Chondrocyte (in vitro differentiated cells): ENCODE data around the gene TAS1R3. TPM values are rescaled to one million over a fixed set of nuclear protein-coding genes. Genes with fewer than 3 reads are reported as not detected.

Experiments
- DNase-seq: peaks from one replicate; pipeline ENCODE4 v3.0.0; 2021; ENCODE audit warnings: mixed read lengths, low spot score
- H3K27ac Mint-ChIP-seq: one replicate; pipeline ENCODE4 v1.8.0; 2021; ENCODE audit warnings: mild to moderate bottlenecking, moderate library complexity, mixed read lengths; ENCODE audit not compliant: unreplicated experiment
- H3K27me3 Mint-ChIP-seq: 2 replicates; pipeline ENCODE4 v1.8.0; 2021; ENCODE audit warnings: low read depth, mixed read lengths
- H3K36me3 Mint-ChIP-seq: 2 replicates; pipeline ENCODE4 v1.8.0; 2021; ENCODE audit warnings: low read depth, mixed read lengths
- H3K4me1 Mint-ChIP-seq: 2 replicates; pipeline ENCODE4 v1.8.0; 2021; ENCODE audit warnings: low read depth, mild to moderate bottlenecking, mixed read lengths
- H3K4me3 Mint-ChIP-seq: one replicate; pipeline ENCODE4 v1.8.0; 2021; ENCODE audit warnings: mild to moderate bottlenecking, moderate library complexity, mixed read lengths; ENCODE audit not compliant: unreplicated experiment
- H3K9me3 Mint-ChIP-seq: 2 replicates; pipeline ENCODE4 v1.8.0; 2021; ENCODE audit warnings: low read depth, mixed read lengths
- CTCF ChIP-seq: fragments of 200-600 bp; sonication (generic); IDR thresholded peaks from 2 replicates; pipeline ENCODE4 v1.5.0; 2021; ENCODE audit warnings: antibody characterized with exemption, mild to moderate bottlenecking, moderate library complexity
- total RNA-seq: library from RNA; stranded (reverse); gene quantifications from 3 replicates; pipeline ENCODE4 v1.2.1, GENCODE V29; 2021

The TAS1R3 gene
- total RNA-seq, 1 donor from 2014 or later = 0.37 TPM

DNA sequence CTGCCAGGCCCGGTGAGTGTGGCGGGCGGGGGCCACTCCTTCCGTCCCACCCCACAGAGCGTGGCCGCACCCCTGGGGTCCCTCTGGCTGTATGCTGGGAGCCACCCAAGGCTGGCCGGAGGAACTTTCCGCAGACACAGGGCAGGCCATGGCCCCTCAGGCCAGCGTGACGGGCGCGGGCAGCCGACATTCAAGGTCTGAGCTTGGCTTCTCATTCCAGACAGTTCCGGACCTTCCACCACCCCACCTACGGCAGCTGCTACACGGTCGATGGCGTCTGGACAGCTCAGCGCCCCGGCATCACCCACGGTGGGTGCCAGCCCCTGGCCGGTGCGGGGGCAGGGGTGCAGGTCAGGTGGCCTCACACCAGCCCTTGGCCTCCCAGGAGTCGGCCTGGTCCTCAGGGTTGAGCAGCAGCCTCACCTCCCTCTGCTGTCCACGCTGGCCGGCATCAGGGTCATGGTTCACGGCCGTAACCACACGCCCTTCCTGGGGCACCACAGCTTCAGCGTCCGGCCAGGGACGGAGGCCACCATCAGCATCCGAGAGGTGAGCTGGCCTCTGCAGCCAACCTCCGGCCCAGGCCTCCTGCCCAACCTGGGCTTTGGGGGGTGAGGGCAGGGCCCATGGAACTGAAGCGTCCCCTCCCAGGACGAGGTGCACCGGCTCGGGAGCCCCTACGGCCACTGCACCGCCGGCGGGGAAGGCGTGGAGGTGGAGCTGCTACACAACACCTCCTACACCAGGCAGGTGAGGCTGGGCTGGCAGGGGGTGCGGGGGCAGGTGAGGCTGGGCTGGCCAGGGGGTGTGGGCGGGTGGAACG is 43.6 kb upstream of the TAS1R3 start:
- Mint-ChIP-seq H3K27me3 (no peaks in the 10 kb centered on the region), H3K4me1 (peaks cover 4% of the 10 kb centered on the region), H3K4me3 (no peak overlapping the region), H3K36me3 (no peaks in the 10 kb centered on the region), H3K9me3 (no peaks in the 10 kb centered on the region), H3K27ac (no peak overlapping the region)
- no peak for TF ChIP-seq CTCF
- DNase-seq = no peak

GRCh38 chr1:1290238-1290731 is 40.8 kb upstream of the TAS1R3 start:
- Mint-ChIP-seq H3K4me3 (no peak overlapping the region), H3K27ac (peak overlapping the region; percentile 27), H3K36me3 (no peaks in the 10 kb centered on the region), H3K9me3 (no peaks in the 10 kb centered on the region), H3K27me3 (no peaks in the 10 kb centered on the region), H3K4me1 (peaks cover 4% of the 10 kb centered on the region)
- peak; percentile 77 for TF ChIP-seq CTCF
- DNase-seq = no peak

- no peak for TF ChIP-seq CTCF
- H3K27ac Mint-ChIP-seq = no peak overlapping the region
- H3K9me3 Mint-ChIP-seq = no peaks in the 10 kb centered on the region
- H3K27me3 Mint-ChIP-seq = no peaks in the 10 kb centered on the region
- no peak for DNase-seq
- no peak overlapping the region for H3K4me3 Mint-ChIP-seq
- H3K4me1 Mint-ChIP-seq = peaks cover 4% of the 10 kb centered on the region
- no peaks in the 10 kb centered on the region for H3K36me3 Mint-ChIP-seq
These were observed 40.0 kb upstream of the TAS1R3 start for GRCh38 chr1:1291023-1291528.

- Mint-ChIP-seq H3K9me3 (no peaks in the 10 kb centered on the region), H3K27me3 (no peaks in the 10 kb centered on the region), H3K36me3 (no peaks in the 10 kb centered on the region), H3K4me3 (no peak overlapping the region), H3K27ac (no peak overlapping the region), H3K4me1 (peaks cover 4% of the 10 kb centered on the region)
- no peak for DNase-seq
- TF ChIP-seq CTCF = peak; percentile 80
These were observed 39.3 kb upstream of the TAS1R3 start for GRCh38 chr1:1291548-1292441.

GRCh38 chr1:1292442-1292779 is 38.7 kb upstream of the TAS1R3 start:
- Mint-ChIP-seq H3K36me3 (no peaks in the 10 kb centered on the region), H3K27ac (no peak overlapping the region), H3K9me3 (no peaks in the 10 kb centered on the region), H3K4me3 (no peak overlapping the region), H3K27me3 (no peaks in the 10 kb centered on the region), H3K4me1 (peaks cover 4% of the 10 kb centered on the region)
- no peak for DNase-seq
- no peak for TF ChIP-seq CTCF
